Sigmoid colon (tissue), 4 donors: ENCODE measurements around the gene PDE1C.

ENCODE experiments used
- EP300 ChIP-seq, 4 donors: sonication (generic); formaldehyde crosslinking; IDR thresholded peaks; one replicate each; pipeline ENCODE4 v1.6.1; 2017; ENCODE audit warnings: antibody characterized with exemption in 4 of 4
- POLR2A ChIP-seq, 2 donors: fragments of 450-650 bp; IDR thresholded peaks; one replicate each; pipeline ENCODE4 v1.6.1; 2016; ENCODE audit warnings: antibody characterized with exemption in 2 of 2, mild to moderate bottlenecking in 2 of 2, moderate library complexity in 2 of 2
- POLR2AphosphoS5 ChIP-seq, 4 donors: sonication (generic); formaldehyde crosslinking; IDR thresholded peaks; one replicate each; pipeline ENCODE4 v1.6.1; 2017; ENCODE audit warnings: antibody characterized with exemption in 4 of 4
- TF ChIP-seq, protein P1 (sequence below), 4 experiments: fragments of 450-650 bp in 3 of 4; fragments of 200-600 bp in 1 of 4; IDR thresholded peaks; one replicate each; pipeline ENCODE4 v1.5.1; 2016 to 2019; ENCODE audit warnings: antibody characterized with exemption in 4 of 4, mild to moderate bottlenecking in 3 of 4, moderate library complexity in 2 of 4

DNA sequence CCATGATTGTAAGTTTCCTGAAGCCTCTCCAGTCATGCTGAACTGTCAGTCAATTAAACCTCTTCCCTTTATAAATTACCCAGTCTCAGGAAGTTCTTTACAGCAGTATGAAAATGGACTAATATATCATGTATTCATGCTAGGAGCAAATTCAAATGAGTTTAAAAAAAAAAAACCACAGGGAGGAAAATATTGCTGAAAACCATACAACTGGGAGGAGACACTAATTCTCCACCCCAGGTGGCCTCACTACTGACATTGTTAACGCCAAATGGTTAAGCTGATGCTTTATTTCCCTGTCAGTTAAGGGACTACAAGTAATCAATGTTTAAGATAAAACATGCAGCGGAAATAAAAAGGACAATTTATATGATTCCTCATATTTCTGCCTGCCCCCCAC lies 55.1 kb downstream of the PDE1C start:
- TF ChIP-seq POLR2AphosphoS5 (IDR thresholded peaks at IDR 0.05) (no peak), POLR2A (IDR thresholded peaks at IDR 0.05) (no peak), EP300 (IDR thresholded peaks at IDR 0.05) (no peak)
- TF ChIP-seq, protein P1, sequence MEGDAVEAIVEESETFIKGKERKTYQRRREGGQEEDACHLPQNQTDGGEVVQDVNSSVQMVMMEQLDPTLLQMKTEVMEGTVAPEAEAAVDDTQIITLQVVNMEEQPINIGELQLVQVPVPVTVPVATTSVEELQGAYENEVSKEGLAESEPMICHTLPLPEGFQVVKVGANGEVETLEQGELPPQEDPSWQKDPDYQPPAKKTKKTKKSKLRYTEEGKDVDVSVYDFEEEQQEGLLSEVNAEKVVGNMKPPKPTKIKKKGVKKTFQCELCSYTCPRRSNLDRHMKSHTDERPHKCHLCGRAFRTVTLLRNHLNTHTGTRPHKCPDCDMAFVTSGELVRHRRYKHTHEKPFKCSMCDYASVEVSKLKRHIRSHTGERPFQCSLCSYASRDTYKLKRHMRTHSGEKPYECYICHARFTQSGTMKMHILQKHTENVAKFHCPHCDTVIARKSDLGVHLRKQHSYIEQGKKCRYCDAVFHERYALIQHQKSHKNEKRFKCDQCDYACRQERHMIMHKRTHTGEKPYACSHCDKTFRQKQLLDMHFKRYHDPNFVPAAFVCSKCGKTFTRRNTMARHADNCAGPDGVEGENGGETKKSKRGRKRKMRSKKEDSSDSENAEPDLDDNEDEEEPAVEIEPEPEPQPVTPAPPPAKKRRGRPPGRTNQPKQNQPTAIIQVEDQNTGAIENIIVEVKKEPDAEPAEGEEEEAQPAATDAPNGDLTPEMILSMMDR (IDR thresholded peaks at IDR 0.05): no peak
